Activated CD4-positive, CD25-positive, alpha-beta regulatory T cell treated with anti-CD3 and anti-CD28 coated beads, Interleukin-2, amount 50 U/mL, for 72 hours (primary cell): ENCODE measurements around the gene MYDGF.

Experiments used
- DNase-seq: peaks from one replicate; pipeline ENCODE4 v3.0.0; 2021

Gene MYDGF

GRCh38 chr19:4673726-4674125 lies 3.6 kb upstream of the MYDGF start:
- DNase-seq, result no peak

- DNase-seq, result no peak
Observed at GRCh38 chr19:4673216-4673615, 3.1 kb upstream of the MYDGF start.

GRCh38 chr19:4671185-4671851 lies 1.2 kb upstream of the MYDGF start:
- DNase-seq, result no peak

DNA sequence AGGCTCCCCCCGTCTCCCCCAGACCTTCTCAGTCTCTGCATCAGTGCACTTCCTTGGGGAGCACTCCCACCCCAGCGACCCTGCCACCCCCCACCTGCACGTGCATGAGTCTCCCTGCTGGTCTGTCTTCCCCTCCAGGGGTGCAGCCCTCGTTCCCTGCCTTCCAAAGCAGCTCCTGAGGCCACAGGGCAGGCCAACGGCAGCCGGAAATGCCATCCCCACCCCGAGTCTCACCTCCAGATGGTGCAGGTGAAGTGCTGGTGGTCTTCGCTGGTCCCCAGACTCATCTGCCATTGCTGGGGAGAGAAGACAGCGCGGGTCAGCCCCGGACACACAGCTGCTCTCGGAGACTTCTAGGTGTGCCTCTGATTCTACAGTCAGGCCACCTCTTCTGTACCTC lies 5.5 kb downstream of the MYDGF start:
- DNase-seq, result no peak

DNA sequence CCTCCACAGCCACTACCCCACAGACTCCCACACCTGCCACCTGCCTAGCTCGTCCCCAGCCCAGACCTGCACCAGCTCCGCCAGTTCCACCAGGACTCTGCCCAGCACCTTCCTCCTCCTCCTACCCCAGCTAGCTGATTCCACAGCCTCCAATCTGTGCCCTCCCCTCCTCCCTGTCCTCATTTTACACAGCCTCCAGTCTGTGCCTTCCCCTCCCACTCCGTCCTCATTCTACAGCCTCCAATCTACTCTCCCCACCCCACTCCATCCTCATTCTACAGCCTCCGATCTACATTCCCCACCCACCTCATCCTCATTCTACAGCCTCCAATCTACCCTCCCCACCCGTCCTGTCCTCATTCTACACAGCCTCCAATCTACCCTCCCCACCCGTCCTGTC lies 7.3 kb downstream of the MYDGF start:
- DNase-seq, result no peak

GRCh38 chr19:4662020-4662695 lies 8.0 kb downstream of the MYDGF start:
- DNase-seq, result no peak

DNA sequence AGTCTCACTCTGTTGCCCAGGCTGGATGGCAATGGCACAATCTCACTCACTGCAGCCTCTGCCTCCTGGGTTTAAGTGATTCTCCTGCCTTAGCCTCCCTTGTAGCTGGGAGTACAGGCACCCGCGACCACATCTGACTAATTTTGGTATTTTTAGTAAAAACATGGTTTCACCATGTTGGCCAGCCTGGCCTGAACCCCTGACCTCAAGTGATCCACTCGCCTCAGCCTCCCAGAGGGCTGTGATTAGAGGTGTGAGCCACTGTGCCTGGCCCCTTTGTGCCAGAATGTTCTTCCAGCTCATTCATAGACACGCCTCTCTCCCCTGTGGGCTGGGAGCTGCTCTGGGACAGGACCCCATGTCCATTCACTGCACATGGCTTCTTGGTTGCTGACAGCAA lies 9.1 kb downstream of the MYDGF start:
- no peak for DNase-seq

DNA sequence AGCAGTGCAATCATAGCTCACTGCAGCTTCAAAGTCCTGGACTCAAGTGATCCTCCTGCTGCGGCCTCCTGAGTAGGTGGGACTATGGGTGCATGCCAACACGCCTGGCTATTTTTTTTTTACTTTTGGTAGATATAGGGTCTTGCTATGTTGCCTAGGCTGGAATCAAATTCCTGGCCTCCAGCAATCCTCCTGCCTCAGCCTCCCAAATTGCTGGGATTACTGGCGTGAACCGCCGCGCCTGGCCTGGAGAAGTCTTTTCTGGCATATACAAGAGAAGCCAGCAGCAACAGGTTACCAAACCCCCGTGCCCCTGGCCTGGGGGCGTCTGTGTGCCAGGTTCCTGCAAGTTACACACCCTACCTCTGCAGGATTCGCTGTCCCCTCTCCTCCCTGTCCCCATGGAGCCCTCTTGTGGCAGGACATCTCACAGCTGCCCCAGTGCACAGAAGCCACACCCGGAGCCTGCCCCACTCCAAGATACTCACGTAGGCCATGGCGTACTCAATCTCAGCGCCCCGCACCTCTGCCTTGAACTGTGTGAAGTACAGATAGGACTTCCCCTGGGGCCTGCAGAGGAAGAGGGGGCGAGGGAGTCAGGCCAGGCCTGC lies 9.9 kb downstream of the MYDGF start:
- no peak for DNase-seq

DNA sequence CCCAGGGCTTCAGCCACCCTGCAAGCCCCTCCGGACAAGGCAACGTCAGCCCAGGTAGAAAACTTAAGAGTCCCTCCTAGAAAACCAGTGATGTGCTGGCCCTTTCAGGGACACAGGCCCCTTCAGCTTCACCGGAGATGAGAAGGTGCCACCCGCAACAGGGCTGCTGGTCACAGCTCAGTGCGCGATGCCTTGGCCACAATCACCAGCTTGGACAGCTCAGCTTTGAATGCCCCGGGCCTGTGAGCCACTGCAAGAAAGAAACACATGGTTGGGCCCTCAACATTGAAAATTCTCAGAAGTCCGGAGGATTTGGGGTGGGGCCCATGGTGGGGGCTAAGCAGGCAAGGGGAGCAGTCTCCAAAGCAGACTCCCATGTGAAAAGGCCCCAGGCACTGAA lies 12.3 kb downstream of the MYDGF start:
- no peak for DNase-seq

- DNase-seq, result no peak
Observed at GRCh38 chr19:4657262-4657661, 12.9 kb downstream of the MYDGF start.

DNA sequence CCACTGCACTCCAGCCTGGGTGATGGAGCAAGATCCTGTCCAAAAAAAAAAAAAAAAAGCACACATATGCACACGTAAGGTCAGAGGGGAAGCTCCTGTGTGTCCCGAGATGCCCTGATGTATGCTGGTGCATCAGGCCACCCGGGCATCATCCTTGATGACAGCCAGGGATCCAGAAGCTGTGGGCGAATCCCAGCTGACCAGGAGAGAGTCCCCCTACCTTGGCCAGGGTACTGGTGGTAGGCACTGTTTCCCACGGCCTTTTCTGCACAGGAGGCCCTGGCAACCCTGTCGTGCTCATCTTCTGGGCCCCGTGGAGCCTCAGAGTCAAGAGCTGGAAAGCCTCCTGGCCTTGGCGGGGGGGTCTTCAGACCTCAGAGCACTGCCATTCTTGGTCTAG lies 14.0 kb downstream of the MYDGF start:
- DNase-seq, result no peak

DNA sequence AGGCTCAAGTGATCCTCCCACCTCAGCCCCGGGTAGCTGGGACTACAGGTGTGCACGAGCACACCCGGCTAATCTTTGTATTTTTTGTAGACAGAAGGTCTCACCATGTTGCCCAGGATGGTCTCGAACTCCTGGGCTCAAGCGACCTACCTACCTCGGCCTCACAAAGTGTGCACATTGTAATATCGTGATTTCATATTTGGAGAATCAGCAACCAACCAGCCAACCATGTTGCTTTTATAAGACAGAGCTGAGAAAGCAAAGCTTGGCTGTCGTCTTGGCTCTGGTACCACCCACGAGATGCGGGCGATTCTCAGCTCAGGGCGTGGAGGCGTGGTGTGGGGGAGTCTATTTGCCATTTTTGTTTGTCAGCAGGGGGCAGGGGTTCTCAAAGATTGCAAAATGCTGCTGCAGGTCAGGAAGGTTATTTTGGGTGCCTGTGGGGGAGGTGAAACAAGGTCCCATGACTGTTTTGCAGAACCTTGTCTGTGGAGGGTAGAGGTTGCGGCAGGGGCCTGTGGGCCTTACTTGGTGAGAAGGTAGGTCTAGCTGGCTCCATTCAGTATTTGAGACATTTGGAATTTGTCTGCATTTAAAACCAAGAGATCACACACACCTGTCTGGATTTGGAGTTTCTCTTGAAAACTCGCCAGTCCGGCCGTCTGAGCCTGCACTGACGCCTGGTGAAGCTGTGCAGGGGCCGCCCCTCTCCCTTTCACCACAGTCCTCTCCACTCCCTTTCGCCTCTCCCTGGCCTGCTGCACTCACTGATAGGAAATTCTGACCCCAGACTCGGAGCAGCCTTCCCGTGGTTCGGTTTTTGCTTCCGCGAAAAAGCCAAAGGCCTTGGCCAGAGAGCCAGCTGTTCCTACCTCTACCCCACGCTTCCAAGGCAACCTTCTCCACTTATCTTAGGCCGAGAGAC lies 15.4 kb downstream of the MYDGF start:
- no peak for DNase-seq

DNA sequence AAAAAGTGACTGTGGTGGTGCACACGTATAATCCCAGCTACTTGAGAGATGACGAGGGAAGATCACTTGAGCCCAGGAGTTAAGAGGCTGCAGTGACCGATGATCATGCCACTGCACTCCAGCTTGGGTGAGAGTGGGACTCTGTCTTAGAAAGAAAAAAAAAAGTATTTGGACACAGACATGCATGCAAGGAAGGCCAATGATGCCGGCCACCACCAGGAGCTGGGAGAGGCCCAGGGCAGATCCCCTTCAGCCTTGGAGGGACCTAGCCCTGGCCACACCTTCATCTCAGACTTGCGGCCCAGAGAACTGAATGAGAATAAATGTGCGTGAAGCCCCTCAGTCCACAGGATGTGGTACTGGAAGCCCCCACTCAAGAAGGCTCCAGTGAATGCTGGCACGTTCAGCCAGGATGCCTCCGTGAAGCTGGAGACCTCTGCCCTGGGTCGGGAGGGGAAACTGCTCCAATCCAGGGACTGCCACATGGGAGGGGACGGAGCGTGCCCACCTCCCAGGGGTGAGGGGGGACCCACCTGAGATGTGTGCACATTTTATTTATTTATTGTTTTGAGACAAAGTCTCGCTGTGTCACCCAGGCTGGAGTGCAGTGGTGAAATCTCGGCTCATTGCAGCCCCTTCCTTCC lies 16.2 kb downstream of the MYDGF start:
- DNase-seq, result no peak

- no peak for DNase-seq
Observed at GRCh38 chr19:4652075-4652474, 18.1 kb downstream of the MYDGF start.

DNA sequence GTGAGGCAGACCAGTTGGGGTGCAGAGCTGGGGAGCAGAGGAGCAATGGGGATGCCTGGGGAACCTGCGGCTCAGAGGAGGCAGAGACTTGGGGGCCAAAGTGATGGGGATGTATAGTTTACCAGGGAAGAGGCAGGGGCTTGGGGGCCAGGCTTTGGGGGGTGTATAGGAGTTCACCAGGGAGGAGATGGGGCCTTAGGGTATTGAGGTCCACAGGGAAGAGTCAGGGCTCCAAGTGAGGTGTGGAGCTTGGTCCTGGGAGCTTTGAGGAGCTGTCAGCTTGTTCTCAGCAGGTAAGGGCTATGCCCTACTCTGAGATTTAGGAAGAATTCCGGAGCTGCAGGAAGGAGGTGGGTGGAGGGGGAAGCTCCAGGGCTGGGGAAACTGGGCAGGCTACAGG lies 20.0 kb downstream of the MYDGF start:
- DNase-seq, result no peak

- DNase-seq, result no peak
Observed at GRCh38 chr19:4649392-4650047, 20.6 kb downstream of the MYDGF start.

GRCh38 chr19:4647676-4648644 lies 22.2 kb downstream of the MYDGF start:
- DNase-seq, result no peak

- DNase-seq, result no peak
Observed at GRCh38 chr19:4645718-4646117, 24.4 kb downstream of the MYDGF start.

DNA sequence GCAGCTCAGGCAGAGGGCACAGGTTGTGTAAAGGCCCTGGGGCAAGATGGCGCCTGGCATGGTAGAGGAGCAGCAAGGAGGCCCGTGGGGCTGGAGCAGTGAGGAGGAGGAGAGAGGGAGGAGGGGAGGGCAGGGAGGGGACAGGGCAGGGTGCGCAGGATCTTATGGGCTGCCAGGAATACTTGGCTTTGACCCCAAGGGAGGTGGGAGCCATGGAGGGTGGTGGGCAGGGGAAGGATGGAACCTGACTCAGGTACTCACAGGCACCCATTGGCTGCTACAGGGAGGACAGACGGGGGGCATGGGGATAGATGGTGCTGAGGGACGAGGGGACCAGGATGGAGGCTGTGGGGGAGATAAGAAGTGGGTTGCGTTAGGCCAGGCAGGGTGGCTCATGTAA lies 27.5 kb downstream of the MYDGF start:
- no peak for DNase-seq

DNA sequence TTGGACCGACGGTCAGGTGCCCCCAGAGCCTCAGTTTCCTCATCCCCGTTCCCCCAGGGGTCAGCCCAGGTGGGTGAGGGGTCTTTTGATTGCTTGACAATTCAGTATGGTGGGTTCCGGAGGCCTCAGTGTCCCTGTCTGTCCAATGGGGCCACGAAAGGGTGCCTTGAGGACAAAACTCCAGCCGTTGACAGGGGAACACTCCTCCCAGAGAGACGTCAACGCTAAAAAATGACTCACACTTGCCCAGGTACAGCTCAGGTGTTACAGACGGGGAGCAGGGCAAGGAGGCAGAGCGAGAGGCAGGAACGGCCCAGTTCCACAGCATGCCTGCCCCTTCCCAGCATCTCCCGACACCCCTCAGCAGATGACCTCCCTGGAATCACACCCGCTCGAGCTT lies 29.0 kb downstream of the MYDGF start:
- DNase-seq, result no peak
